Measurements from ENCODE around the gene CAMTA1. TPM values are rescaled to one million over a fixed set of nuclear protein-coding genes. Genes with fewer than 3 reads are reported as not detected.
A peak's percentile ranks its signal among the peaks of the same experiment; 100 is the strongest.

The CAMTA1 gene
- polyA plus RNA-seq, 1 donor (not counting 4 experiments of a cell fraction or from before 2014, with no cell fraction given): 51.4 TPM

- Histone ChIP-seq H3K79me2 (ENCODE audit: control insufficient read depth, insufficient read depth, low read length) (peaks cover 24% of the 10 kb centered on the region), H3K36me3 (ENCODE audit: control insufficient read depth in 2 of 2, extremely low read depth in 1 of 2, insufficient read depth in 2 of 2, low read length in 2 of 2) (peaks cover 0 to 4% of the 10 kb centered on the region in 2 experiments), H3K9me3 (ENCODE audit: control insufficient read depth, low read depth, low read length) (no peaks in the 10 kb centered on the region), H2AFZ (ENCODE audit: control insufficient read depth, low read length) (no peak overlapping the region), H3K4me1 (ENCODE audit: control insufficient read depth, extremely low read depth, insufficient read depth, low read length) (peaks cover 15% of the 10 kb centered on the region), H3K27ac (ENCODE audit: control insufficient read depth, insufficient read depth, low read length) (no peak overlapping the region), H3K9me1 (ENCODE audit: control insufficient read depth, extremely low read depth, insufficient read depth, low read length) (no peaks in the 10 kb centered on the region), H3K9ac (ENCODE audit: control insufficient read depth, extremely low read depth, insufficient read depth, low read length) (no peak overlapping the region), H3K4me2 (ENCODE audit: control insufficient read depth, extremely low read depth, insufficient read depth, low read depth, low read length) (peak overlapping the region; percentile 94), H3K4me3 (ENCODE audit: control insufficient read depth in 2 of 3, extremely low read depth in 1 of 3, insufficient read depth in 2 of 3, low read depth in 1 of 3, low read length in 3 of 3) (no peak overlapping the region), H3K27me3 (ENCODE audit: control insufficient read depth, extremely low read depth, insufficient read depth, low read length) (no peaks in the 10 kb centered on the region), H4K20me1 (ENCODE audit: control insufficient read depth, extremely low read depth, insufficient read depth, low read length) (no peaks in the 10 kb centered on the region)
- DNase-seq (ENCODE audit: low read depth, low spot score) (no peak), FAIRE-seq (no peak)
- TF ChIP-seq EZH2 (IDR thresholded peaks at IDR 0.05; ENCODE audit: low read length): no peak
- TF ChIP-seq, protein P1, sequence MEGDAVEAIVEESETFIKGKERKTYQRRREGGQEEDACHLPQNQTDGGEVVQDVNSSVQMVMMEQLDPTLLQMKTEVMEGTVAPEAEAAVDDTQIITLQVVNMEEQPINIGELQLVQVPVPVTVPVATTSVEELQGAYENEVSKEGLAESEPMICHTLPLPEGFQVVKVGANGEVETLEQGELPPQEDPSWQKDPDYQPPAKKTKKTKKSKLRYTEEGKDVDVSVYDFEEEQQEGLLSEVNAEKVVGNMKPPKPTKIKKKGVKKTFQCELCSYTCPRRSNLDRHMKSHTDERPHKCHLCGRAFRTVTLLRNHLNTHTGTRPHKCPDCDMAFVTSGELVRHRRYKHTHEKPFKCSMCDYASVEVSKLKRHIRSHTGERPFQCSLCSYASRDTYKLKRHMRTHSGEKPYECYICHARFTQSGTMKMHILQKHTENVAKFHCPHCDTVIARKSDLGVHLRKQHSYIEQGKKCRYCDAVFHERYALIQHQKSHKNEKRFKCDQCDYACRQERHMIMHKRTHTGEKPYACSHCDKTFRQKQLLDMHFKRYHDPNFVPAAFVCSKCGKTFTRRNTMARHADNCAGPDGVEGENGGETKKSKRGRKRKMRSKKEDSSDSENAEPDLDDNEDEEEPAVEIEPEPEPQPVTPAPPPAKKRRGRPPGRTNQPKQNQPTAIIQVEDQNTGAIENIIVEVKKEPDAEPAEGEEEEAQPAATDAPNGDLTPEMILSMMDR (optimal IDR thresholded peaks at IDR 0.05 in 1 of 3, IDR thresholded peaks at IDR 0.05 in 1 of 3, conservative IDR thresholded peaks at IDR 0.05 in 1 of 3; ENCODE audit: extremely low read depth in 1 of 3, insufficient read depth in 2 of 3, low read length in 3 of 3): no peak
- dilution Hi-C loops (cut with MboI; ENCODE audit: extremely low pct_ligation_motif_present, low sequenced_read_pairs): no loop called here
Observed at GRCh38 chr1:6783221-6783620, 2.0 kb upstream of the CAMTA1 start.

DNA sequence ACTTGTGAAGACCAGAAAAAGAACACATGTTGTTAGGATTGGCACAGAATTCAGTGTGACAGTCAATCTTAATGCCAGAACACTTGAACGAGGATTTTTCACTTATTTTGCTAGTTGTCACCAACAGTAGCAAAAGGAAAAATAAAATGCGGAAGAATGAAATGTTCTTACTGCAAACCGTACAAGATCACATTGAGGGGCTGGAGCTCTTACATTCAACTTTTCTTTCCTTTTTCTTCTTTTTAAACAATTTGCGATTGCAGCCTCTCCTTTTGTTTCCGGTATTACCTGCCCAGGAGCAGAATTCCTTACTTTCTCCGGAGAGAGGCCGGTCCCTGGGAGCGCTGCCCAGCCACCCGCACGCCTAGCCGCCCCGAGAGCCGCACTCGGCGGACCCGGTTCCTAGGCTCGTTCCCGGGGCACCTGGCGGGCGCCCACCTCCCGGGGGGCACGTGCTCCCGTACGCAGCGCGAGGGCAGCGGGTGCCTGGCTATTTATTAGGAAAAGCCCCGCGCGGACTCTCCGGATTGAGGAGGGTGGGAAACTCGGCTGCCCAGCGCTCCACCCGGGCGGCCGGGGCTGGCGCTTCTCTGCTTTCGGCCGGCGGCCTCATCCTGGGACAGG lies 1.2 kb upstream of the CAMTA1 start:
- H3K4me1 ChIP-seq (ENCODE audit: control insufficient read depth, extremely low read depth, insufficient read depth, low read length): peaks cover 15% of the 10 kb centered on the region
- DNase-seq (ENCODE audit: low read depth, low spot score): no peak
- H3K9me1 ChIP-seq (ENCODE audit: control insufficient read depth, extremely low read depth, insufficient read depth, low read length): no peaks in the 10 kb centered on the region
- peak overlapping the region; percentile 77 for H2AFZ ChIP-seq (ENCODE audit: control insufficient read depth, low read length)
- H3K79me2 ChIP-seq (ENCODE audit: control insufficient read depth, insufficient read depth, low read length): peaks cover 32% of the 10 kb centered on the region
- H3K27ac ChIP-seq (ENCODE audit: control insufficient read depth, insufficient read depth, low read length): peak overlapping the region; percentile 90
- H3K9ac ChIP-seq (ENCODE audit: control insufficient read depth, extremely low read depth, insufficient read depth, low read length): peak overlapping the region; percentile 84
- no peaks in the 10 kb centered on the region for H3K27me3 ChIP-seq (ENCODE audit: control insufficient read depth, extremely low read depth, insufficient read depth, low read length)
- FAIRE-seq: no peak
- no peaks in the 10 kb centered on the region for H3K9me3 ChIP-seq (ENCODE audit: control insufficient read depth, low read depth, low read length)
- TF ChIP-seq, protein P1 (optimal IDR thresholded peaks at IDR 0.05 in 1 of 3, IDR thresholded peaks at IDR 0.05 in 1 of 3, conservative IDR thresholded peaks at IDR 0.05 in 1 of 3; ENCODE audit: extremely low read depth in 1 of 3, insufficient read depth in 2 of 3, low read length in 3 of 3): no peak
- no peak for TF ChIP-seq EZH2 (IDR thresholded peaks at IDR 0.05; ENCODE audit: low read length)
- peak overlapping the region; percentile 66 to 86 (median 82) for H3K4me3 ChIP-seq (ENCODE audit: control insufficient read depth in 2 of 3, extremely low read depth in 1 of 3, insufficient read depth in 2 of 3, low read depth in 1 of 3, low read length in 3 of 3)
- H4K20me1 ChIP-seq (ENCODE audit: control insufficient read depth, extremely low read depth, insufficient read depth, low read length): no peaks in the 10 kb centered on the region
- peaks cover 0 to 4% of the 10 kb centered on the region in 2 experiments for H3K36me3 ChIP-seq (ENCODE audit: control insufficient read depth in 2 of 2, extremely low read depth in 1 of 2, insufficient read depth in 2 of 2, low read length in 2 of 2)
- dilution Hi-C loops (cut with MboI; ENCODE audit: extremely low pct_ligation_motif_present, low sequenced_read_pairs): no loop called here
- peak overlapping the region; percentile 94 for H3K4me2 ChIP-seq (ENCODE audit: control insufficient read depth, extremely low read depth, insufficient read depth, low read depth, low read length)

Measured in keratinocyte (primary cell).